IMR-90 (cell line): ENCODE data around the gene GOLGA6L2. TPM values are rescaled to one million over a fixed set of nuclear protein-coding genes. Genes with fewer than 3 reads are reported as not detected.

ENCODE experiments used
- ATAC-seq: fragments of 200-7000 bp; cut with Tn5 transposase; 2 replicates; pipeline ENCODE4 v1.9.1; 2020; ENCODE audit warnings: low read depth, mild to moderate bottlenecking, moderate library complexity
- BruUV-seq: library from RNA; stranded (reverse); fragments of 400-500 nt; replicated peaks from 2 replicates; lab custom pipeline; 2021; lab: Mats Ljungman, UMichigan
- CTCF ChIA-PET: fragments of 300-600 bp; formaldehyde crosslinking; extraction: SDS; loops from one replicate; lab custom pipeline; 2021; ENCODE audit warnings: antibody characterized with exemption; lab: Yijun Ruan, JAX
- POLR2A ChIA-PET: fragments of 300-600 bp; sonication (Branson Sonifier 250); formaldehyde crosslinking; loops from one replicate; lab custom pipeline; 2022; ENCODE audit warnings: antibody characterized with exemption; ENCODE audit not compliant: unreplicated experiment; lab: Charles Lee
- DNase-seq: peaks from one replicate; pipeline ENCODE4 v3.0.0; 2013
- H2AFZ ChIP-seq: replicated peaks from 2 replicates; pipeline ENCODE3; 2013; ENCODE audit warnings: low read length, mild to moderate bottlenecking; ENCODE audit not compliant: poor library complexity
- H2AK5ac ChIP-seq: 2 replicates; pipeline ENCODE4 v1.6.1; 2013; ENCODE audit warnings: low read depth, low read length, inconsistent platforms
- H2AK9ac ChIP-seq: replicated peaks from 2 replicates; pipeline ENCODE3; 2013; ENCODE audit warnings: mild to moderate bottlenecking, low read depth, low read length, moderate library complexity; ENCODE audit not compliant: poor library complexity
- H2BK120ac ChIP-seq: 2 replicates; pipeline ENCODE4 v1.6.1; 2013; ENCODE audit warnings: low read depth, low read length, inconsistent platforms
- H2BK15ac ChIP-seq: 3 replicates; pipeline ENCODE4 v1.6.1; 2013; ENCODE audit warnings: low read depth, low read length, inconsistent platforms
- H2BK20ac ChIP-seq: 2 replicates; pipeline ENCODE4 v1.6.1; 2013; ENCODE audit warnings: low read depth, mild to moderate bottlenecking, inconsistent platforms, low read length, moderate library complexity
- H2BK5ac ChIP-seq: 2 replicates; pipeline ENCODE4 v1.6.1; 2013; ENCODE audit warnings: mild to moderate bottlenecking, low read depth, low read length, inconsistent platforms; ENCODE audit not compliant: poor library complexity, severe bottlenecking
- H3K14ac ChIP-seq: replicated peaks from 2 replicates; pipeline ENCODE4 v1.6.1; 2013; ENCODE audit warnings: low read depth, low read length, inconsistent platforms
- H3K18ac ChIP-seq: 2 replicates; pipeline ENCODE4 v1.6.1; 2013; ENCODE audit warnings: low read depth, low read length, control low read depth
- H3K23ac ChIP-seq: 2 replicates; pipeline ENCODE4 v1.6.1; 2013; ENCODE audit warnings: low read depth, low read length, inconsistent platforms
- H3K27ac ChIP-seq: 2 replicates; pipeline ENCODE4 v1.5.1; 2013; ENCODE audit warnings: mild to moderate bottlenecking, control low read depth, low read length; ENCODE audit not compliant: insufficient read depth
- H3K27me3 ChIP-seq: 2 replicates; pipeline ENCODE4 v1.6.1; 2013; ENCODE audit warnings: low read length; ENCODE audit not compliant: control insufficient read depth, insufficient read depth
- H3K36me3 ChIP-seq: 2 replicates; pipeline ENCODE4 v1.6.1; 2013; ENCODE audit warnings: low read length, mixed read lengths; ENCODE audit not compliant: control insufficient read depth, insufficient read depth
- H3K4ac ChIP-seq: 2 replicates; pipeline ENCODE4 v1.6.1; 2013; ENCODE audit warnings: low read depth, low read length, inconsistent platforms
- H3K4me1 ChIP-seq: 2 replicates; pipeline ENCODE4 v1.6.1; 2013; ENCODE audit warnings: low read length, mixed read lengths; ENCODE audit not compliant: control insufficient read depth, insufficient read depth
- H3K4me2 ChIP-seq: 2 replicates; pipeline ENCODE4 v1.6.1; 2013; ENCODE audit warnings: low read depth, mild to moderate bottlenecking, control low read depth, low read length, moderate library complexity
- H3K4me3 ChIP-seq: 2 replicates; pipeline ENCODE4 v1.5.1; 2013; ENCODE audit warnings: low read depth, mild to moderate bottlenecking, control low read depth, low read length, moderate library complexity; ENCODE audit not compliant: insufficient read depth
- H3K56ac ChIP-seq: 2 replicates; pipeline ENCODE4 v1.6.1; 2013; ENCODE audit warnings: low read length, inconsistent platforms; ENCODE audit not compliant: insufficient read depth; ENCODE audit errors: extremely low read depth
- H3K79me1 ChIP-seq, 2 experiments: 2 replicates each; pipeline ENCODE4 v1.6.1; 2013; ENCODE audit warnings: low read length in 2 of 2, inconsistent platforms in 1 of 2, low read depth in 1 of 2
- H3K9ac ChIP-seq: 2 replicates; pipeline ENCODE4 v1.6.1; 2013; ENCODE audit warnings: low read depth, low read length, control low read depth
- H3K9me1 ChIP-seq: 2 replicates; pipeline ENCODE4 v1.6.1; 2013; ENCODE audit warnings: low read length, inconsistent platforms; ENCODE audit not compliant: insufficient read depth
- H3K9me3 ChIP-seq: 2 replicates; pipeline ENCODE4 v1.6.1; 2013; ENCODE audit warnings: low read length; ENCODE audit not compliant: control insufficient read depth, insufficient read depth
- H4K20me1 ChIP-seq: 2 replicates; pipeline ENCODE4 v1.6.1; 2013; ENCODE audit warnings: low read length, inconsistent platforms; ENCODE audit not compliant: insufficient read depth
- H4K5ac ChIP-seq: 2 replicates; pipeline ENCODE4 v1.6.1; 2013; ENCODE audit warnings: mild to moderate bottlenecking, low read depth, low read length, control low read depth
- H4K8ac ChIP-seq, 2 experiments: 2 replicates each; pipeline ENCODE4 v1.6.1; 2013; ENCODE audit warnings: low read depth in 2 of 2, low read length in 2 of 2, control low read depth in 1 of 2, inconsistent platforms in 1 of 2
- H4K91ac ChIP-seq: 2 replicates; pipeline ENCODE4 v1.6.1; 2013; ENCODE audit warnings: low read depth, low read length, inconsistent platforms; ENCODE audit not compliant: insufficient read depth
- CHD1 ChIP-seq: IDR thresholded peaks from 2 replicates; pipeline ENCODE4 v1.6.1; 2012; ENCODE audit warnings: low read depth, low read length, improper control_type of control experiment
- CTCF ChIP-seq: conservative IDR thresholded peaks from 2 replicates; pipeline ENCODE4 v1.5.1; 2012; ENCODE audit warnings: mild to moderate bottlenecking, low read depth, low read length, improper control_type of control experiment
- FOS ChIP-seq: fragments of 150-350 bp; IDR thresholded peaks from 2 replicates; pipeline ENCODE4 v1.6.1; 2016; ENCODE audit warnings: low read depth, low read length
- MAZ ChIP-seq: IDR thresholded peaks from 2 replicates; pipeline ENCODE4 v1.6.1; 2012; ENCODE audit warnings: low read depth, mild to moderate bottlenecking, low read length, improper control_type of control experiment, moderate library complexity, borderline replicate concordance
- NFE2L2 ChIP-seq: fragments of 150-350 bp; IDR thresholded peaks from 2 replicates; pipeline ENCODE4 v1.6.1; 2016; ENCODE audit warnings: low read depth, mild to moderate bottlenecking, low read length
- RAD21 ChIP-seq: IDR thresholded peaks from 2 replicates; pipeline ENCODE4 v1.6.1; 2012; ENCODE audit warnings: low read length, improper control_type of control experiment
- RCOR1 ChIP-seq: IDR thresholded peaks from 2 replicates; pipeline ENCODE4 v1.6.1; 2012; ENCODE audit warnings: mild to moderate bottlenecking, low read length, improper control_type of control experiment; ENCODE audit not compliant: insufficient replicate concordance
- WGBS, 2 experiments: methylation state at CpG; one replicate each; pipeline versions ENCODE4 v1.1.5 to v1.1.7; 2013; ENCODE audit warnings: missing lambda C conversion rate in 2 of 2; ENCODE audit not compliant: insufficient read length in 1 of 2; ENCODE audit errors: extremely low coverage in 2 of 2; 5-methylcytosine and 5-hydroxymethylcytosine counted together
- dilution Hi-C: fragments of 300-500 bp; cut with HindIII; formaldehyde crosslinking; loops from one replicate; pipeline ENCODE4 v1.14.3; 2018; ENCODE audit warnings: low sequenced_read_pairs; ENCODE audit not compliant: unreplicated experiment
- in situ Hi-C: fragments of 300-500 bp; cut with MboI; formaldehyde crosslinking; loops from 3 replicates; pipeline ENCODE4 v1.14.3; 2019; ENCODE audit warnings: low sequenced_read_pairs, inconsistent platforms, mixed read lengths
- intact Hi-C: fragments of 100-400 bp; cut with micrococcal nuclease; formaldehyde crosslinking; loops from 2 replicates; pipeline ENCODE4 v1.10.0; 2022
- polyA plus RNA-seq, 3 experiments: library from polyadenylated mRNA; depleted of rRNA; stranded (reverse); fragments of >200 nt; gene quantifications; 2 replicates each; pipeline ENCODE4 v1.2.3, GENCODE V29; 2012; ENCODE audit warnings: low replicate concordance in 1 of 3
- total RNA-seq: library from RNA; depleted of rRNA; stranded (reverse); fragments of >200 nt; gene quantifications from 2 replicates; pipeline ENCODE4 v1.2.3, GENCODE V29; 2012

Gene GOLGA6L2
- total and polyA plus RNA-seq, 2 of the 4 experiments (the other 2 are of a cell fraction) = not detected

GRCh38 chr15:23482228-23482627, 35.2 kb upstream of the GOLGA6L2 start:
- no peak overlapping the region for H3K4me3 ChIP-seq
- ATAC-seq (no peak), DNase-seq (no peak)
- H3K23ac ChIP-seq = no peak overlapping the region
- no peak overlapping the region for H4K5ac ChIP-seq
- no peak overlapping the region for H3K9ac ChIP-seq
- no peaks in the 10 kb centered on the region for H3K36me3 ChIP-seq
- H3K4me2 ChIP-seq = no peak overlapping the region
- intact Hi-C loops (no loop called here), in situ Hi-C loops (no loop called here), dilution Hi-C loops (no loop called here)
- H2BK15ac ChIP-seq = no peak overlapping the region
- H3K4me1 ChIP-seq = no peaks in the 10 kb centered on the region
- H2BK5ac ChIP-seq = no peak overlapping the region
- no TSS peak for BruUV-seq
- no peak for TF ChIP-seq MAZ
- TF ChIP-seq NFE2L2 = no peak
- TF ChIP-seq CTCF = no peak
- no peak for TF ChIP-seq RAD21
- no peak for TF ChIP-seq RCOR1
- no peak for TF ChIP-seq CHD1
- TF ChIP-seq FOS = no peak
- 0 out of 2 replicates have a peak, but pooled peaks cover 2% of the 10 kb centered on the region for H3K9me3 ChIP-seq
- no peak overlapping the region for H2BK20ac ChIP-seq
- no peaks in the 10 kb centered on the region for H3K79me1 ChIP-seq
- ChIA-PET CTCF (no interaction called here), POLR2A (no interaction called here)
- no peaks in the 10 kb centered on the region for H3K27me3 ChIP-seq
- no peak overlapping the region for H4K91ac ChIP-seq
- no peaks in the 10 kb centered on the region for H3K9me1 ChIP-seq
- no peak overlapping the region for H3K18ac ChIP-seq
- H3K14ac ChIP-seq = no peak overlapping the region
- H3K56ac ChIP-seq = no peak overlapping the region
- WGBS, 2 experiments = 63% methylated on average over 1 of the region's 1 CpG; no CpG with 5 or more reads in 1 of the 2 experiments
- no peak overlapping the region for H2BK120ac ChIP-seq
- H3K4ac ChIP-seq = no peak overlapping the region
- H3K27ac ChIP-seq = no peak overlapping the region
- no peaks in the 10 kb centered on the region for H4K20me1 ChIP-seq
- no peak overlapping the region for H4K8ac ChIP-seq
- no peak overlapping the region for H2AK5ac ChIP-seq
- no peak overlapping the region for H2AFZ ChIP-seq
- no peak overlapping the region for H2AK9ac ChIP-seq
